GM12878 (cell line): ENCODE data around the gene SLC22A23. TPM values are rescaled to one million over a fixed set of nuclear protein-coding genes. Genes with fewer than 3 reads are reported as not detected.

Source experiments
- ATAC-seq: fragments of 200-7000 bp; cut with Tn5 transposase; 3 replicates; pipeline ENCODE4 v1.9.1; 2020; ENCODE audit warnings: mild to moderate bottlenecking, moderate library complexity
- BruUV-seq: library from RNA; stranded (reverse); fragments of 400-500 nt; replicated peaks from 2 replicates; lab custom pipeline; 2021; lab: Mats Ljungman, UMichigan
- CTCF ChIA-PET: fragments of 300-600 bp; sonication (Branson Sonifier 250); formaldehyde crosslinking; extraction: SDS; loops from one replicate; lab custom pipeline; 2021; ENCODE audit warnings: inconsistent platforms; lab: Yijun Ruan, JAX
- POLR2A ChIA-PET: fragments of 350-600 bp; formaldehyde crosslinking; extraction: SDS; loops from one replicate; lab custom pipeline; 2021; ENCODE audit warnings: inconsistent platforms; lab: Charles Lee
- RAD21 ChIA-PET: fragments of 300-600 bp; sonication (Branson Sonifier 250); formaldehyde crosslinking; loops from one replicate; lab custom pipeline; 2023; ENCODE audit warnings: antibody characterized with exemption; ENCODE audit not compliant: unreplicated experiment; lab: Charles Lee
- SMC1A ChIA-PET: fragments of 300-600 bp; sonication (Branson Sonifier 250); formaldehyde crosslinking; loops from one replicate; lab custom pipeline; 2023; ENCODE audit not compliant: unreplicated experiment, uncharacterized antibody; lab: Charles Lee
- DNase-seq: peaks from one replicate; pipeline ENCODE4 v3.0.0-alpha.2; 2011; ENCODE audit warnings: low read depth, low spot score
- FAIRE-seq: peaks from 3 replicates; lab custom pipeline; 2011; peaks lifted over from hg19 to GRCh38; lab: Jason Lieb, UNC
- H2AFZ ChIP-seq: 2 replicates; pipeline ENCODE4 v1.6.0; 2011; ENCODE audit warnings: low read depth, low read length, control low read depth; ENCODE audit not compliant: control insufficient read depth
- H3K27ac ChIP-seq: 2 replicates; pipeline ENCODE4 v1.5.1; 2011; ENCODE audit warnings: control low read depth; ENCODE audit not compliant: control insufficient read depth, insufficient read depth
- H3K27me3 ChIP-seq, 2 experiments: replicated peaks in 1 of 2; 2 replicates each; pipeline versions ENCODE4 v1.6.0 to v1.6.1; 2011; ENCODE audit warnings: low read length in 1 of 2; ENCODE audit not compliant: control insufficient read depth in 2 of 2, insufficient read depth in 2 of 2
- H3K36me3 ChIP-seq, 2 experiments: 2 replicates each; pipeline ENCODE4 v1.5.1; 2011; ENCODE audit warnings: low read length in 1 of 2; ENCODE audit not compliant: control insufficient read depth in 2 of 2, insufficient read depth in 2 of 2
- H3K4me1 ChIP-seq: 2 replicates; pipeline ENCODE4 v1.6.1; 2011; ENCODE audit warnings: mild to moderate bottlenecking, low read length, moderate library complexity, mixed read lengths; ENCODE audit not compliant: control insufficient read depth, insufficient read depth
- H3K4me2 ChIP-seq: 2 replicates; pipeline ENCODE4 v1.6.0; 2011; ENCODE audit warnings: control low read depth; ENCODE audit not compliant: control insufficient read depth, insufficient read depth
- H3K4me3 ChIP-seq: fragments of 200-600 bp; sonication (generic); 2 replicates; pipeline ENCODE4 v1.5.1; 2016
- H3K79me2 ChIP-seq: 2 replicates; pipeline ENCODE4 v1.6.0; 2011; ENCODE audit warnings: low read length; ENCODE audit not compliant: control insufficient read depth, insufficient read depth
- H3K9ac ChIP-seq: 2 replicates; pipeline ENCODE4 v1.8.0; 2011; ENCODE audit warnings: low read length, control low read depth, mixed read lengths; ENCODE audit not compliant: control insufficient read depth, insufficient read depth
- H3K9me3 ChIP-seq: replicated peaks from 3 replicates; pipeline ENCODE4 v1.5.1; 2011; ENCODE audit warnings: mild to moderate bottlenecking, low read length; ENCODE audit not compliant: control insufficient read depth, insufficient read depth
- H4K20me1 ChIP-seq: 2 replicates; pipeline ENCODE4 v1.6.0; 2011; ENCODE audit not compliant: control insufficient read depth, insufficient read depth
- E2F8 ChIP-seq: fragments of 450-650 bp; IDR thresholded peaks from 2 replicates; pipeline ENCODE4 v1.6.1; 2018; ENCODE audit warnings: mild to moderate bottlenecking, low read depth, moderate library complexity; ENCODE audit not compliant: partially characterized antibody
- MEF2B ChIP-seq: fragments of 450-650 bp; IDR thresholded peaks from 2 replicates; pipeline ENCODE4 v1.6.1; 2018; ENCODE audit warnings: mild to moderate bottlenecking, moderate library complexity; ENCODE audit not compliant: partially characterized antibody, poor library complexity, severe bottlenecking
- MXI1 ChIP-seq: fragments of 150-350 bp; IDR thresholded peaks from 2 replicates; pipeline ENCODE4 v1.6.1; 2011; ENCODE audit warnings: low read depth, mild to moderate bottlenecking, inconsistent platforms, low read length, improper control_type of control experiment
- MYB ChIP-seq: fragments of 150-350 bp; IDR thresholded peaks from 2 replicates; pipeline ENCODE4 v1.6.1; 2014; ENCODE audit warnings: mild to moderate bottlenecking, low read depth, low read length, borderline replicate concordance
- PBX3 ChIP-seq: IDR thresholded peaks from 2 replicates; pipeline ENCODE4 v1.6.1; 2011; ENCODE audit warnings: mild to moderate bottlenecking, low read depth, low read length, moderate library complexity; ENCODE audit not compliant: insufficient replicate concordance
- POU2F2 ChIP-seq: IDR thresholded peaks from 3 replicates; pipeline ENCODE4 v1.6.1; 2011; ENCODE audit warnings: low read depth, mild to moderate bottlenecking, low read length, borderline replicate concordance
- RELA ChIP-seq: fragments of 450-650 bp; IDR thresholded peaks from 2 replicates; pipeline ENCODE4 v1.8.0; 2014; ENCODE audit warnings: borderline replicate concordance; ENCODE audit not compliant: partially characterized antibody
- TCF7 ChIP-seq: IDR thresholded peaks from 2 replicates; pipeline ENCODE4 v1.6.1; 2014; ENCODE audit warnings: antibody characterized with exemption, borderline replicate concordance
- ZBTB33 ChIP-seq: fragments of 450-650 bp; IDR thresholded peaks from 2 replicates; pipeline ENCODE4 v1.6.1; 2017; ENCODE audit warnings: mild to moderate bottlenecking
- ZNF622 ChIP-seq: fragments of 450-650 bp; IDR thresholded peaks from 2 replicates; pipeline ENCODE4 v1.6.1; 2017; ENCODE audit warnings: mild to moderate bottlenecking, inconsistent platforms
- ZSCAN29 ChIP-seq: fragments of 450-650 bp; IDR thresholded peaks from 2 replicates; pipeline ENCODE4 v1.6.1; 2017; ENCODE audit warnings: mild to moderate bottlenecking, moderate library complexity
- WGBS: methylation state at CpG from one replicate; pipeline ENCODE4 v1.1.6; 2016; ENCODE audit warnings: low lambda C conversion rate; ENCODE audit not compliant: insufficient replicate concordance, insufficient coverage; ENCODE audit errors: missing lambda C conversion rate; 5-methylcytosine and 5-hydroxymethylcytosine counted together
- in situ Hi-C: fragments of 300-500 bp; cut with MboI; formaldehyde crosslinking; loops from 9 replicates; pipeline ENCODE4 v1.14.3; 2018; ENCODE audit warnings: mixed read lengths
- intact Hi-C: fragments of 100-400 bp; cut with micrococcal nuclease; formaldehyde crosslinking; loops from one replicate; pipeline ENCODE4 v1.14.2; 2022; ENCODE audit not compliant: unreplicated experiment
- polyA plus RNA-seq, 11 experiments: library from polyadenylated mRNA; depleted of rRNA in 4 of 11; unstranded in 6 of 11; stranded (reverse) in 5 of 11; fragments of >200 nt; fragmentation: Nextera tagmentation in 4 of 11; fragmentation: Illumina TruSeq in 1 of 11; extraction: Ambion mirVana in 4 of 11; extraction: Trizol in 1 of 11; gene quantifications; 1 replicate in 1 of 11; 2 replicates in 10 of 11; pipeline versions ENCODE4 v1.2.1 to v1.2.3, GENCODE V29; 2011 to 2016; ENCODE audit warnings: inconsistent platforms in 2 of 11, missing spikeins in 2 of 11, low read depth in 1 of 11
- total RNA-seq, 4 experiments: library from RNA; depleted of rRNA in 3 of 4; stranded (reverse); fragments of >200 nt in 3 of 4; fragmentation: Illumina TruSeq in 1 of 4; extraction: Trizol in 1 of 4; gene quantifications; 2 replicates each; pipeline versions ENCODE4 v1.2.1 to v1.2.3, GENCODE V29; 2013 to 2021

SLC22A23 gene
- total and polyA plus RNA-seq, 10 of the 15 experiments (the other 5 are each of a cell fraction or from before 2014, with no cell fraction given), result 0.20 to 2.4 (median 0.74) TPM

- H4K20me1 ChIP-seq, result no peaks in the 10 kb centered on the region
- H3K79me2 ChIP-seq, result no peaks in the 10 kb centered on the region
- H3K4me3 ChIP-seq, result no peak overlapping the region
- peaks cover 2% of the 10 kb centered on the region for H3K4me1 ChIP-seq
- 41% methylated on average over 18 of the region's 18 CpGs for WGBS
- no TSS peak for BruUV-seq
- no peak overlapping the region for H3K4me2 ChIP-seq
- ChIA-PET SMC1A (interaction anchor here (0.8 to 2.0 kb wide), 6 partner anchors 9 to 164 kb away, joined by 3 to 5 read pairs (median 3); no protein-coding TSS in a partner anchor), CTCF (interaction anchor here (0.6 to 1.2 kb wide), 2 partner anchors 14 to 121 kb away, joined by 3 to 4 read pairs; no protein-coding TSS in a partner anchor), POLR2A (no interaction called here), RAD21 (interaction anchor here (1.6 to 1.9 kb wide), 2 partner anchors 10 to 11 kb away, joined by 4 to 8 read pairs; no protein-coding TSS in a partner anchor)
- H3K36me3 ChIP-seq, result no peaks in the 10 kb centered on the region
- intact Hi-C loops, result no loop called here
- no peaks in the 10 kb centered on the region; a peak in 1 of 4 replicates for H3K27me3 ChIP-seq
- H3K9me3 ChIP-seq, result no peaks in the 10 kb centered on the region
- in situ Hi-C loops, result no loop called here
- no peak overlapping the region for H2AFZ ChIP-seq
- ATAC-seq (no peak), FAIRE-seq (no peak), DNase-seq (no peak)
- no peak overlapping the region for H3K27ac ChIP-seq
- H3K9ac ChIP-seq, result no peak overlapping the region
- no peak for TF ChIP-seq TCF7
- no peak for TF ChIP-seq MYB
- TF ChIP-seq E2F8, result no peak
- no peak for TF ChIP-seq MXI1
- TF ChIP-seq RELA, result no peak
- no peak for TF ChIP-seq ZBTB33
- no peak for TF ChIP-seq MEF2B
- no peak for TF ChIP-seq ZNF622
- TF ChIP-seq PBX3, result no peak
- no peak for TF ChIP-seq POU2F2
- TF ChIP-seq ZSCAN29, result no peak
Observed at GRCh38 chr6:3444276-3445088, 12.4 kb downstream of the SLC22A23 start.
